Thyroid gland (tissue), 4 donors: ENCODE data around the gene ULK4. TPM values are rescaled to one million over a fixed set of nuclear protein-coding genes. Genes with fewer than 3 reads are reported as not detected.

ENCODE experiments used
- DNase-seq, 2 donors: peaks; one replicate each; pipeline ENCODE4 v3.0.0-alpha.2; 2019
- H3K27ac ChIP-seq, 3 donors: fragments of 200-600 bp; sonication (generic); 1 replicate in 2 of 3; 2 replicates in 1 of 3; pipeline ENCODE4 v1.5.1; 2016 to 2019; ENCODE audit warnings: mild to moderate bottlenecking in 1 of 3, moderate library complexity in 1 of 3
- H3K27me3 ChIP-seq: fragments of 200-600 bp; sonication (generic); one replicate; pipeline ENCODE4 v1.5.1; 2019
- H3K36me3 ChIP-seq, 2 donors: fragments of 200-600 bp; sonication (generic); one replicate each; pipeline ENCODE4 v1.5.1; 2016 to 2019
- H3K4me1 ChIP-seq, 2 donors: fragments of 200-600 bp; sonication (generic); one replicate each; pipeline ENCODE4 v1.5.1; 2017 to 2019
- H3K4me3 ChIP-seq, 3 donors: fragments of 200-600 bp; sonication (generic); replicated peaks in 1 of 3; 1 replicate in 2 of 3; 2 replicates in 1 of 3; pipeline ENCODE4 v1.5.1; 2016; ENCODE audit warnings: mild to moderate bottlenecking in 1 of 3
- H3K9me3 ChIP-seq: fragments of 200-600 bp; sonication (generic); one replicate; pipeline ENCODE4 v1.5.1; 2017
- POLR2A ChIP-seq, 2 donors: fragments of 450-650 bp; IDR thresholded peaks; one replicate each; pipeline ENCODE4 v1.6.1; 2017; ENCODE audit warnings: antibody characterized with exemption in 2 of 2, mild to moderate bottlenecking in 2 of 2, moderate library complexity in 1 of 2
- WGBS, 2 donors: methylation state at CpG; one replicate each; pipeline ENCODE4 v1.1.5; 2017; 5-methylcytosine and 5-hydroxymethylcytosine counted together
- intact Hi-C: fragments of 100-400 bp; cut with DNase I; formaldehyde crosslinking; loops from one replicate; pipeline ENCODE4 v1.15.1; 2023
- total RNA-seq, 4 donors: library from RNA; depleted of rRNA; stranded (reverse); fragments of >200 nt; gene quantifications; one replicate each; pipeline ENCODE4 v1.2.3, GENCODE V29; 2016
- TF ChIP-seq, protein P1 (sequence below), 6 experiments: fragments of 200-600 bp in 3 of 6; fragments of 450-650 bp in 3 of 6; sonication (generic) in 3 of 6; IDR thresholded peaks; one replicate each; pipeline ENCODE4 v1.5.1; 2016 to 2019; ENCODE audit warnings: antibody characterized with exemption in 6 of 6, mild to moderate bottlenecking in 2 of 6, inconsistent platforms in 1 of 6, moderate library complexity in 1 of 6

ULK4 gene
- total RNA-seq, 4 donors from 2014 or later: 18.7 to 58.2 (median 43.3) TPM

DNA sequence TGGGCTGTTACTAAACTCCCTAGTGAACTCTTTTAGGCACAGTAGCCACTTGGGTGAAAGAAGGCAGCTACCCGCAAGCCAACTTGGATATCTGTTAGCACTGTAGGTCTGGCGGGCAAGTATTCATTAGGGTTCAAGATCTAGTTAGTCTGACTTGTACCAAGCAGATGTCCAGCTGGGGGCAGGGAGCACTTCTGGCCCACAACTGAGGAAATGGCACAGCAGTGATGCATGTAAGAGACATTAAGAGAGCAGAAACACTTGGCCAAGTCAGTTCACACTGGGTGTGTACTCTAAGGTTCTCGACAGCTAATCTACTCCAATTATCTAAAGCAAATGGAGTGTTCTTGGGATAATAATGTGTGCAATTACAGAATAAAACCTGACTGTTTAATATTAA lies 630.9 kb downstream of the ULK4 start:
- no peaks in the 10 kb centered on the region for H3K36me3 ChIP-seq
- TF ChIP-seq, protein P1, sequence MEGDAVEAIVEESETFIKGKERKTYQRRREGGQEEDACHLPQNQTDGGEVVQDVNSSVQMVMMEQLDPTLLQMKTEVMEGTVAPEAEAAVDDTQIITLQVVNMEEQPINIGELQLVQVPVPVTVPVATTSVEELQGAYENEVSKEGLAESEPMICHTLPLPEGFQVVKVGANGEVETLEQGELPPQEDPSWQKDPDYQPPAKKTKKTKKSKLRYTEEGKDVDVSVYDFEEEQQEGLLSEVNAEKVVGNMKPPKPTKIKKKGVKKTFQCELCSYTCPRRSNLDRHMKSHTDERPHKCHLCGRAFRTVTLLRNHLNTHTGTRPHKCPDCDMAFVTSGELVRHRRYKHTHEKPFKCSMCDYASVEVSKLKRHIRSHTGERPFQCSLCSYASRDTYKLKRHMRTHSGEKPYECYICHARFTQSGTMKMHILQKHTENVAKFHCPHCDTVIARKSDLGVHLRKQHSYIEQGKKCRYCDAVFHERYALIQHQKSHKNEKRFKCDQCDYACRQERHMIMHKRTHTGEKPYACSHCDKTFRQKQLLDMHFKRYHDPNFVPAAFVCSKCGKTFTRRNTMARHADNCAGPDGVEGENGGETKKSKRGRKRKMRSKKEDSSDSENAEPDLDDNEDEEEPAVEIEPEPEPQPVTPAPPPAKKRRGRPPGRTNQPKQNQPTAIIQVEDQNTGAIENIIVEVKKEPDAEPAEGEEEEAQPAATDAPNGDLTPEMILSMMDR (IDR thresholded peaks at IDR 0.05): no peak
- TF ChIP-seq POLR2A (IDR thresholded peaks at IDR 0.05): no peak
- no peak overlapping the region for H3K27ac ChIP-seq
- intact Hi-C loops: no loop called here
- no peaks in the 10 kb centered on the region for H3K9me3 ChIP-seq
- H3K4me3 ChIP-seq: no peak overlapping the region
- H3K4me1 ChIP-seq: peaks cover 14 to 29% of the 10 kb centered on the region in 2 donors
- DNase-seq: peak in 1 of 2 donors; percentile 8
- no peaks in the 10 kb centered on the region for H3K27me3 ChIP-seq
- 76 to 77% methylated on average over 2 to 3 of the region's 3 CpGs for WGBS, 2 donors

DNA sequence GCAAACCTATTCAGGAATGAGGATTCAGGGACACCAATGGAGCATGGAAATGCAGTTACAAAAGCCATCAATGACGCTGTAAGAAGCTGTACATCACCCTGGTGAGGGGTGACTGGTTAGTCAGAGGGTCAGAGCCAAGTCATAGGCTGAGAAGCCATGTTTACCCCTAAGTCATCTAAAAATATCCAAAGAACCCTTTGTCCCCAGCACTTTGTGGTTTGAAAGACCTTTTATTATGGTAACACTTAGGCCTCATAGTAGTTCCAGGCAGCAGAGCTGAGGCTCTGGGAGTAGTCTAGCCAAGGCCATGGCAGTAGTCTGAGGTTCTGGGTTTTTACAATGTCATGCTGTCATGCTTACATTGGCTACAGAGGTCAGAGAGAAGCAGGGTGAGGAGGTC lies 631.4 kb downstream of the ULK4 start:
- TF ChIP-seq, protein P1 (IDR thresholded peaks at IDR 0.05): no peak
- no peak for TF ChIP-seq POLR2A (IDR thresholded peaks at IDR 0.05)
- 71 to 90% methylated on average over 1 of the region's 1 CpG for WGBS, 2 donors
- no peak overlapping the region for H3K27ac ChIP-seq
- intact Hi-C loops: no loop called here
- no peaks in the 10 kb centered on the region for H3K27me3 ChIP-seq
- DNase-seq: no peak
- no peaks in the 10 kb centered on the region for H3K9me3 ChIP-seq
- no peaks in the 10 kb centered on the region for H3K36me3 ChIP-seq
- peaks cover 14 to 29% of the 10 kb centered on the region in 2 donors for H3K4me1 ChIP-seq
- H3K4me3 ChIP-seq: no peak overlapping the region

DNA sequence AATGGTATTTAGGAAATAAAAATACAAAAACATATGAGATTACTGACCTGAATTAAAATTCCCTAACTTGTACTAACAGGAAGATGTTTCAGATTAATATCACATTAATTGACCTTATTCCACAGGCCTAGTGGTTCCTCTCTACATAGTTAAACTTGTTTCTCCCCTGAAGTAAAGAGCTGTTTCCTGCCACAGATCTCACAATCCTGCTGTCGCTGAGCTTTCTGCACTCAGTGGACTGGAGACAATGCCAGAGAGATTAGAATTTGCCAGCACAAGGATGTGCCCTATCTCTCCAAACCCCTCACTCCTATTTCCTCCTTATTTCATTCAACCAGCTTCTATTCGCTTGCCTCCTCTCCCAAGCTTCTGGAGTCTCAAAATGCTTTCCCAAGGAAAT lies 632.0 kb downstream of the ULK4 start:
- H3K4me1 ChIP-seq: peaks cover 14 to 29% of the 10 kb centered on the region in 2 donors
- no peak overlapping the region for H3K4me3 ChIP-seq
- no peaks in the 10 kb centered on the region for H3K36me3 ChIP-seq
- DNase-seq: no peak
- intact Hi-C loops: no loop called here
- H3K27me3 ChIP-seq: no peaks in the 10 kb centered on the region
- TF ChIP-seq POLR2A (IDR thresholded peaks at IDR 0.05): no peak
- TF ChIP-seq, protein P1 (IDR thresholded peaks at IDR 0.05): no peak
- 63 to 68% methylated on average over 2 of the region's 2 CpGs for WGBS, 2 donors
- H3K9me3 ChIP-seq: no peaks in the 10 kb centered on the region
- no peak overlapping the region for H3K27ac ChIP-seq

DNA sequence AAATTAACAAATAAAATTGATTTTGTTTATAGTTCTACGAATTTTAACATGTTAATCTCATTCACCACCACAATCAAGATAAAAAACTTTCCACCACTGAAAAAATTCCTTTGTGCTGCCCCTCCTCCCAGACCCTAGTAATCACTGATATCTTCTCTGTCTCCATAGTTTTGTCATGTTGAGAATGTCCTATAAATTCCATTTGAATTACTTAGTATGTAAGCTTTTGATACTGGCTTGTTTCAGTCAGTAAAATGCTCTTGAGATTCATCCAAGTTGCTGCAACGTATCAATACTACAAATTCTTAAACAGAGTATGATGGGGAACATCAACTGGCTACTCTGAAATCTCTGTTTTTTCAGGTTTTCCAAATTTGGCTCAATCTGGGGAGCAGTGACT lies 633.0 kb downstream of the ULK4 start:
- Histone ChIP-seq H3K36me3 (no peaks in the 10 kb centered on the region), H3K4me1 (peaks cover 14 to 29% of the 10 kb centered on the region in 2 donors), H3K27me3 (no peaks in the 10 kb centered on the region), H3K4me3 (no peak overlapping the region), H3K27ac (no peak overlapping the region), H3K9me3 (no peaks in the 10 kb centered on the region)
- TF ChIP-seq, protein P1 (IDR thresholded peaks at IDR 0.05): no peak
- TF ChIP-seq POLR2A (IDR thresholded peaks at IDR 0.05): no peak
- intact Hi-C loops: no loop called here
- no peak for DNase-seq
- whole genome bisulfite sequencing, 2 donors: 88 to 94% methylated on average over 2 of the region's 2 CpGs

DNA sequence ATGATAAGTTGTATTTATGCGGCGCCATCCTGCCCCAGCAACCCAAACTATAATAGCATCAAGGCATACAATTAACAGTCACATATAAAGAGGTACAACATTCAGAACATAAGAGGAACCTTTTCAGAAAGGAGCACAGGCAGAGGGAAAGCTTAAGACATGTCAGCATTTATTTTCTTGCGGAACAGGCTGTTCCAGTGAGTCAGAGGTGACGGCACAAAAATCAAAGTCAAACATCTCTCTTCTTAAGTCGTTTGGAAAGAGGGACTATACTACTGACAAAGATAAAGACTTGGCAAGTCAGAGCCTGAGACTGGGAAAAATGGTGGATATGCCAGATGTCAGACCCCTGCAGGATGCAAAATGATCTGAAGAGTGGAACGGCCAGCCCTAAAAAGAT lies 634.2 kb downstream of the ULK4 start:
- WGBS, 2 donors: 83 to 85% methylated on average over 6 of the region's 6 CpGs
- DNase-seq: no peak

More for the DNA sequence above, 634.2 kb downstream of the ULK4 start:
- Histone ChIP-seq H3K4me3 (no peak overlapping the region), H3K4me1 (peaks cover 14 to 33% of the 10 kb centered on the region in 2 donors), H3K27ac (no peak overlapping the region), H3K9me3 (no peaks in the 10 kb centered on the region), H3K36me3 (no peaks in the 10 kb centered on the region), H3K27me3 (no peaks in the 10 kb centered on the region)
- intact Hi-C loops: no loop called here
- TF ChIP-seq, protein P1 (IDR thresholded peaks at IDR 0.05): no peak
- TF ChIP-seq POLR2A (IDR thresholded peaks at IDR 0.05): no peak
